ENCODE measurements around the gene IL1R1.

Gene IL1R1

DNA sequence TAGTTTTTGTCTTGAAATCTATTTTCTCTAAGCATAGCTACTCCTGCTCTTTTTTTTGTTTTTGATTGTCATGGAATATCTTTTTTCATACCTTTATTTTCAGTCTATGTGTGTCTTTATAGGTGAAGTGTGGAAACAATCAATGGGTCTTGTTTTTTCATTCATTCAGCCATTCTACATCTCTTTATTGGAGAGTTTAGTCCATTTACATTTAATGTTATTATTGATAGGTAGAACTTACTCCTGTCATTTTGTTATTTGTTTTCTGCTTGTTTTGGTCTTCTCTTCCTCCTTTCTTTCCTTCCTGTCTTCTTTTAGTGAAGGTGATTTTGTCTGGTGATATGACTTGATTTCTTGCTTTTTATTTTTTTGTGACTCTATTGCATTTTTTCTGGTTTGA, 62.1 kb downstream of the IL1R1 start:
- DNase-seq (ENCODE audit: low spot score), result no peak

- no peak for DNase-seq (ENCODE audit: low spot score)
Measured at GRCh38 chr2:102206666-102207341, 64.3 kb downstream of the IL1R1 start.

GRCh38 chr2:102208774-102209173, 66.2 kb downstream of the IL1R1 start:
- no peak for DNase-seq (ENCODE audit: low spot score)

- no peak for DNase-seq (ENCODE audit: low spot score)
Measured at GRCh38 chr2:102209474-102209873, 66.9 kb downstream of the IL1R1 start.

- DNase-seq (ENCODE audit: low spot score), result no peak
Measured at GRCh38 chr2:102217032-102217431, 74.5 kb downstream of the IL1R1 start.

GRCh38 chr2:102224824-102225739, 82.5 kb downstream of the IL1R1 start:
- no peak for DNase-seq (ENCODE audit: low spot score)

- DNase-seq (ENCODE audit: low spot score), result no peak
Measured at GRCh38 chr2:102226171-102226570, 83.6 kb downstream of the IL1R1 start.

DNA sequence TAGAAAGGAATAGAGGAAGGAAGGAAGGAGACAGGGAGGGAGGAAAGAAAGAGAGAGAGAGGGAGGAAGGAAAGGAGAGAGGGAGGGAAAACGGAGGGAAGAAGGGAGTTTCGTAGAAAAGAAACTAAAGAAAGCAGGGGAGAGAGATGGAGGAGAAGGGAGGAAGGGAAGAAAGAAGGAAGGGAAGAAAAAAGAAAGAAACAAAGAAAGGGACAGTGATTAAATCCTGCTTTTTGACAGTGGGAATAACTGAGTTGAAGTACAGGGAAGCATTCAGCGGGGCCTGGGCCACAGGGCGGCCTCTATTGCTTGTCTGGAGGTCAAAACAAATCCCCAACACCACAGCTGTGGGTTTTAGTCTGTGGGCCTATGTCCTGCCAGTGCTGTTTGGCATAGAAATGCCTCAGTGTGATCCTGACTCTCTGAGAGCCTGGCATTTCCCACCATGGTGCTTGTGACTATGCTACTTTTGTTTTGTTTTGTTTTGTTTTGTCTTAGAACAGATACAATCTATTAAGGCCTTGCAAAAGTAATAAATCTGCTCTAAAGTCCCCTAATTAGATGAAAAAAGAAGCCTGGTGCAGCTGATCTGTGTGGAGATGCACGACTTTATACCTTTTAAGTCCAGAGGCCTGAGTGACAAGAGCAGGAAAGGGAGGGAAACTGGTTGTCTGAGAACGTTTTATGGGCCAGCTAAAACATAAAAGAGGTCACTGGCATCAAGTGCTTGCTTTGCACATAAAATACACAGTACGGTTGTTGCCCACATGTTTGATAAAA, 84.3 kb downstream of the IL1R1 start:
- no peak for DNase-seq (ENCODE audit: low spot score)

- no peak for DNase-seq (ENCODE audit: low spot score)
Measured at GRCh38 chr2:102229141-102229769, 86.7 kb downstream of the IL1R1 start.

All from GM03348 (cell line).